ENCODE data around the gene MAPK8IP2.

- TF ChIP-seq, protein P1, sequence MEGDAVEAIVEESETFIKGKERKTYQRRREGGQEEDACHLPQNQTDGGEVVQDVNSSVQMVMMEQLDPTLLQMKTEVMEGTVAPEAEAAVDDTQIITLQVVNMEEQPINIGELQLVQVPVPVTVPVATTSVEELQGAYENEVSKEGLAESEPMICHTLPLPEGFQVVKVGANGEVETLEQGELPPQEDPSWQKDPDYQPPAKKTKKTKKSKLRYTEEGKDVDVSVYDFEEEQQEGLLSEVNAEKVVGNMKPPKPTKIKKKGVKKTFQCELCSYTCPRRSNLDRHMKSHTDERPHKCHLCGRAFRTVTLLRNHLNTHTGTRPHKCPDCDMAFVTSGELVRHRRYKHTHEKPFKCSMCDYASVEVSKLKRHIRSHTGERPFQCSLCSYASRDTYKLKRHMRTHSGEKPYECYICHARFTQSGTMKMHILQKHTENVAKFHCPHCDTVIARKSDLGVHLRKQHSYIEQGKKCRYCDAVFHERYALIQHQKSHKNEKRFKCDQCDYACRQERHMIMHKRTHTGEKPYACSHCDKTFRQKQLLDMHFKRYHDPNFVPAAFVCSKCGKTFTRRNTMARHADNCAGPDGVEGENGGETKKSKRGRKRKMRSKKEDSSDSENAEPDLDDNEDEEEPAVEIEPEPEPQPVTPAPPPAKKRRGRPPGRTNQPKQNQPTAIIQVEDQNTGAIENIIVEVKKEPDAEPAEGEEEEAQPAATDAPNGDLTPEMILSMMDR (optimal IDR thresholded peaks at IDR 0.05 in 1 of 3, IDR thresholded peaks at IDR 0.05 in 1 of 3, conservative IDR thresholded peaks at IDR 0.05 in 1 of 3; ENCODE audit: extremely low read depth in 1 of 3, insufficient read depth in 2 of 3, low read length in 3 of 3), result no peak
- TF ChIP-seq EZH2 (IDR thresholded peaks at IDR 0.05; ENCODE audit: low read length), result no peak
These were observed 32.0 kb upstream of the MAPK8IP2 start for GRCh38 chr22:50568626-50569025.

All from keratinocyte (primary cell).